Mucosa of descending colon (tissue), 3 donors: ENCODE measurements around the gene CADPS. TPM values are rescaled to one million over a fixed set of nuclear protein-coding genes. Genes with fewer than 3 reads are reported as not detected.
A peak's percentile ranks its signal among the peaks of the same experiment; 100 is the strongest.

Experiments
- ATAC-seq: fragments of 200-7000 bp; cut with Tn5 transposase; one replicate; pipeline ENCODE4 v1.9.1; 2020; ENCODE audit warnings: mild to moderate bottlenecking, moderate library complexity
- DNase-seq, 3 donors: peaks; one replicate each; pipeline ENCODE4 v3.0.0-alpha.2; 2020
- H3K36me3 ChIP-seq: fragments of 200-600 bp; one replicate; pipeline ENCODE4 v1.8.0; 2021; ENCODE audit warnings: low read depth, mild to moderate bottlenecking
- H3K4me1 ChIP-seq: fragments of 200-600 bp; one replicate; pipeline ENCODE4 v1.8.0; 2021; ENCODE audit warnings: low read depth, mild to moderate bottlenecking
- H3K4me3 ChIP-seq: fragments of 200-600 bp; one replicate; pipeline ENCODE4 v1.8.0; 2021; ENCODE audit warnings: mild to moderate bottlenecking
- H3K9me3 ChIP-seq: fragments of 200-600 bp; one replicate; pipeline ENCODE4 v1.8.0; 2021; ENCODE audit warnings: mild to moderate bottlenecking
- CTCF ChIP-seq: fragments of 200-600 bp; IDR thresholded peaks from one replicate; pipeline ENCODE4 v1.8.0; 2022; ENCODE audit warnings: antibody characterized with exemption, mild to moderate bottlenecking
- intact Hi-C, 2 donors: fragments of 100-400 bp; cut with DNase I in 1 of 2; cut with micrococcal nuclease in 1 of 2; formaldehyde crosslinking; loops; one replicate each; pipeline versions ENCODE4 v1.11.0 to v1.11.1; 2022; cut with DNase I, micrococcal nuclease
- total RNA-seq, 3 donors: library from RNA; stranded (reverse); fragmentation: NEBNext Ultra II Directional in 2 of 3; extraction: Animal tissue kit (Norgen Biotek cat#: 25700) in 2 of 3; gene quantifications; one replicate each; pipeline versions ENCODE4 v1.2.1 to v1.2.4, GENCODE V29; 2021 to 2023
- donor health status: DM: no; HTN: no; CAD: no; lungs with moderate emphysema.
- donor health status: DM: no; HTN: no; CAD: no.
- donor health status: DM: no; HTN: yes; CAD: no.

CADPS gene
- total RNA-seq, 3 donors from 2014 or later, result 3.7 to 6.2 (median 6.1) TPM

- TF ChIP-seq CTCF, result no peak
- no peaks in the 10 kb centered on the region for H3K36me3 ChIP-seq
- H3K4me3 ChIP-seq, result peak overlapping the region; percentile 11
- DNase-seq (no peak), ATAC-seq (no peak)
- intact Hi-C loops, result loop anchor here in 1 of 2 donors (5.0 kb wide), 1 partner anchor 319 kb away; no protein-coding TSS in a partner anchor
- no peaks in the 10 kb centered on the region for H3K9me3 ChIP-seq
- peaks cover 10% of the 10 kb centered on the region for H3K4me1 ChIP-seq
Observed at GRCh38 chr3:62873451-62873760, 1.8 kb downstream of the CADPS start.

GRCh38 chr3:62872318-62872717, 2.9 kb downstream of the CADPS start:
- Histone ChIP-seq H3K4me3 (no peak overlapping the region), H3K9me3 (no peaks in the 10 kb centered on the region), H3K36me3 (no peaks in the 10 kb centered on the region), H3K4me1 (peaks cover 10% of the 10 kb centered on the region)
- intact Hi-C loops, result loop anchor here in 1 of 2 donors (5.0 kb wide), 1 partner anchor 320 kb away; no protein-coding TSS in a partner anchor
- ATAC-seq (no peak), DNase-seq (no peak)
- no peak for TF ChIP-seq CTCF

- no peak for TF ChIP-seq CTCF
- no peaks in the 10 kb centered on the region for H3K9me3 ChIP-seq
- H3K36me3 ChIP-seq, result no peaks in the 10 kb centered on the region
- H3K4me1 ChIP-seq, result peaks cover 10% of the 10 kb centered on the region
- no peak overlapping the region for H3K4me3 ChIP-seq
- ATAC-seq, result no peak
- intact Hi-C loops, result loop anchor here in 1 of 2 donors (5.0 kb wide), 1 partner anchor 322 kb away; no protein-coding TSS in a partner anchor
- DNase-seq, result no peak
Observed at GRCh38 chr3:62870321-62870720, 4.9 kb downstream of the CADPS start.

- Histone ChIP-seq H3K9me3 (no peaks in the 10 kb centered on the region), H3K36me3 (no peaks in the 10 kb centered on the region), H3K4me1 (no peaks in the 10 kb centered on the region), H3K4me3 (no peak overlapping the region)
- no peak for TF ChIP-seq CTCF
- no peak for ATAC-seq
- intact Hi-C loops, result no loop called here
- DNase-seq, result no peak
Observed at GRCh38 chr3:62863648-62864047, 11.6 kb downstream of the CADPS start.

- intact Hi-C loops, result no loop called here
- ATAC-seq (no peak), DNase-seq (no peak)
- TF ChIP-seq CTCF, result no peak
- no peak overlapping the region for H3K4me3 ChIP-seq
- H3K4me1 ChIP-seq, result no peaks in the 10 kb centered on the region
- H3K36me3 ChIP-seq, result no peaks in the 10 kb centered on the region
- H3K9me3 ChIP-seq, result no peaks in the 10 kb centered on the region
Observed at GRCh38 chr3:62859203-62859791, 15.9 kb downstream of the CADPS start.

GRCh38 chr3:62845996-62846395, 29.2 kb downstream of the CADPS start:
- no peaks in the 10 kb centered on the region for H3K9me3 ChIP-seq
- ATAC-seq (no peak), DNase-seq (no peak)
- no peak for TF ChIP-seq CTCF
- H3K36me3 ChIP-seq, result no peaks in the 10 kb centered on the region
- intact Hi-C loops, result no loop called here
- H3K4me1 ChIP-seq, result no peaks in the 10 kb centered on the region
- no peak overlapping the region for H3K4me3 ChIP-seq
